Osteocyte (in vitro differentiated cells): ENCODE results near the gene HSPA8. TPM values are rescaled to one million over a fixed set of nuclear protein-coding genes. Genes with fewer than 3 reads are reported as not detected.

ENCODE experiments used
- DNase-seq: peaks from one replicate; pipeline ENCODE4 v3.0.0; 2021; ENCODE audit warnings: mixed read lengths; ENCODE audit not compliant: unreplicated experiment; ENCODE audit errors: extremely low spot score
- H3K27ac Mint-ChIP-seq: one replicate; pipeline ENCODE4 v1.8.0; 2021; ENCODE audit warnings: mild to moderate bottlenecking, mixed read lengths; ENCODE audit not compliant: unreplicated experiment
- H3K27me3 Mint-ChIP-seq: one replicate; pipeline ENCODE4 v1.8.0; 2021; ENCODE audit warnings: mixed read lengths; ENCODE audit not compliant: unreplicated experiment
- H3K36me3 Mint-ChIP-seq: one replicate; pipeline ENCODE4 v1.8.0; 2021; ENCODE audit warnings: mixed read lengths; ENCODE audit not compliant: unreplicated experiment
- H3K4me1 Mint-ChIP-seq: one replicate; pipeline ENCODE4 v1.8.0; 2021; ENCODE audit warnings: mixed read lengths; ENCODE audit not compliant: unreplicated experiment
- H3K4me3 Mint-ChIP-seq: one replicate; pipeline ENCODE4 v1.8.0; 2021; ENCODE audit warnings: mild to moderate bottlenecking, moderate library complexity, mixed read lengths; ENCODE audit not compliant: unreplicated experiment
- H3K9me3 Mint-ChIP-seq: one replicate; pipeline ENCODE4 v1.8.0; 2021; ENCODE audit warnings: mixed read lengths; ENCODE audit not compliant: unreplicated experiment
- total RNA-seq: library from RNA; stranded (reverse); gene quantifications from 2 replicates; pipeline ENCODE4 v1.2.1, GENCODE V29; 2021
- TF ChIP-seq, protein P1 (sequence below): fragments of 200-600 bp; sonication (generic); IDR thresholded peaks from 2 replicates; pipeline ENCODE4 v1.5.0; 2021; ENCODE audit warnings: antibody characterized with exemption, mild to moderate bottlenecking, moderate library complexity

Gene HSPA8
- total RNA-seq, 1 donor from 2014 or later: 1,095 TPM

GRCh38 chr11:123030517-123030916, 31.4 kb downstream of the HSPA8 start:
- Mint-ChIP-seq H3K4me1 (no peaks in the 10 kb centered on the region), H3K4me3 (no peak overlapping the region), H3K36me3 (no peaks in the 10 kb centered on the region), H3K27me3 (peaks cover 29% of the 10 kb centered on the region), H3K27ac (no peak overlapping the region), H3K9me3 (no peaks in the 10 kb centered on the region)
- DNase-seq: no peak
- TF ChIP-seq, protein P1, sequence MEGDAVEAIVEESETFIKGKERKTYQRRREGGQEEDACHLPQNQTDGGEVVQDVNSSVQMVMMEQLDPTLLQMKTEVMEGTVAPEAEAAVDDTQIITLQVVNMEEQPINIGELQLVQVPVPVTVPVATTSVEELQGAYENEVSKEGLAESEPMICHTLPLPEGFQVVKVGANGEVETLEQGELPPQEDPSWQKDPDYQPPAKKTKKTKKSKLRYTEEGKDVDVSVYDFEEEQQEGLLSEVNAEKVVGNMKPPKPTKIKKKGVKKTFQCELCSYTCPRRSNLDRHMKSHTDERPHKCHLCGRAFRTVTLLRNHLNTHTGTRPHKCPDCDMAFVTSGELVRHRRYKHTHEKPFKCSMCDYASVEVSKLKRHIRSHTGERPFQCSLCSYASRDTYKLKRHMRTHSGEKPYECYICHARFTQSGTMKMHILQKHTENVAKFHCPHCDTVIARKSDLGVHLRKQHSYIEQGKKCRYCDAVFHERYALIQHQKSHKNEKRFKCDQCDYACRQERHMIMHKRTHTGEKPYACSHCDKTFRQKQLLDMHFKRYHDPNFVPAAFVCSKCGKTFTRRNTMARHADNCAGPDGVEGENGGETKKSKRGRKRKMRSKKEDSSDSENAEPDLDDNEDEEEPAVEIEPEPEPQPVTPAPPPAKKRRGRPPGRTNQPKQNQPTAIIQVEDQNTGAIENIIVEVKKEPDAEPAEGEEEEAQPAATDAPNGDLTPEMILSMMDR: no peak

DNA sequence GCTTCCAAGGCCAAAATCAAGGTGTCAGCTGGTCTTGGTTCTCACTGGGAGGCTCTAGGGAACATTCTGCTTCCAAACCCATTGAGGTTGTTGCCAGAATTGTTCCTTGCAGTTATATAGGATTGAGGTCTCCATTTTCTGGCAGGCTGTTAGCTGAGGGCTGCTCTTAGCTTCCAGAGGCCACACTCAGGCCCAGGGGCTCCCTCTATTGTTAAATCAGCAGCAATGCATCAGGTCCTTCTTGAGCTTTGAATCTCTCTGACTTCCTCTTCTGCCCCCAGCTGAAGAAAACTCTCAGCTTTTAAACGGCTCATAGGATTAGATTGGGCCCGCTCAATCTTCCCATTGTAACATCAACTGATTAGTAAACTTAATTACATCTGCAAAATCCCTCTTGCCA, 41.0 kb downstream of the HSPA8 start:
- no peak overlapping the region for H3K27ac Mint-ChIP-seq
- peaks cover 5% of the 10 kb centered on the region for H3K4me1 Mint-ChIP-seq
- no peak for DNase-seq
- TF ChIP-seq, protein P1: peak; percentile 73
- H3K4me3 Mint-ChIP-seq: no peak overlapping the region
- H3K9me3 Mint-ChIP-seq: no peaks in the 10 kb centered on the region
- peaks cover 42% of the 10 kb centered on the region for H3K27me3 Mint-ChIP-seq
- no peaks in the 10 kb centered on the region for H3K36me3 Mint-ChIP-seq

GRCh38 chr11:123018702-123019101, 43.2 kb downstream of the HSPA8 start:
- Mint-ChIP-seq H3K4me1 (peaks cover 5% of the 10 kb centered on the region), H3K4me3 (no peak overlapping the region), H3K9me3 (no peaks in the 10 kb centered on the region), H3K27ac (no peak overlapping the region), H3K36me3 (no peaks in the 10 kb centered on the region), H3K27me3 (peaks cover 38% of the 10 kb centered on the region)
- DNase-seq: no peak
- TF ChIP-seq, protein P1: no peak

- H3K9me3 Mint-ChIP-seq: no peaks in the 10 kb centered on the region
- TF ChIP-seq, protein P1: no peak
- H3K27ac Mint-ChIP-seq: no peak overlapping the region
- peak; percentile 44 for DNase-seq
- no peaks in the 10 kb centered on the region for H3K36me3 Mint-ChIP-seq
- H3K4me3 Mint-ChIP-seq: no peak overlapping the region
- no peaks in the 10 kb centered on the region for H3K4me1 Mint-ChIP-seq
- peaks cover 52% of the 10 kb centered on the region for H3K27me3 Mint-ChIP-seq
Observed at GRCh38 chr11:123011510-123011909, 50.4 kb downstream of the HSPA8 start.

Other genes starting within 250 kb of the HSPA8 start
- not detected in 2 replicates for gene CRTAM, start 223.6 kb downstream of the HSPA8 start, total RNA-seq
- 7.3 and 8.6 TPM in 2 replicates for gene JHY, start 179.4 kb downstream of the HSPA8 start, total RNA-seq
- gene BSX, start 80.3 kb downstream of the HSPA8 start, total RNA-seq: not detected in 2 replicates
- 22.7 and 24.8 TPM in 2 replicates for gene CLMP, start 133.1 kb upstream of the HSPA8 start, total RNA-seq